ENCODE measurements around the gene ITFG2.
"Not testable (repeated sequence)": the region's sequence is repeated elsewhere in the genome, so short reads cannot be mapped to it uniquely, and the experiment has no call there.

The ITFG2 gene

DNA sequence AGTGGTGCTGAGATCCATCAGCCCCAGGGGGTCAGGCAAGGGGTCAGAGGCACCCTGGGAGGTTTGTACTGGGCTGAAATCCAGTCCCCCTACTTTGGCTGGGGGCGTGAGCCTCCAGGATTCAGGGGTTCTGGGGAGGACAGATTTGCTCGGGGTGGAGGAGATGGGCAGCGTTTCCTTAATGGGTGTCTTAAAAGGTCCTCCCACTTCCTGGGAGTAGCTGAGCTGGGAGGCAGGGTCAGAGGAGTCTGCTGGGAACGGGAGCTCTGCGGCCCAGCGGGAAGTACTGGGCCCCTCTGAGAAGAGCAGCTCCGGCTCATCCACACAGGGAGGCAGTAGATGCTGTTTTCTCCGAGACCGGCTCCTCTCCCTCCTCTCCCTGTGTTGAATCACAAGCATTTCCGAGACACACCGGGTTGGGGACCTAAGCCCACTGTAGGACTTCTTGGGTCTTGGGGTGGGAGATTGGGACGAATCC is 46.5 kb downstream of the ITFG2 start:
- DNase-seq (no peak), ATAC-seq (ENCODE audit: insufficient read depth, low read depth) (no peak)
- Histone ChIP-seq H4K20me1 (ENCODE audit: insufficient read depth, low read length) (peaks cover 12% of the 10 kb centered on the region; the same call in 1 of the 2 replicates), H3K79me2 (ENCODE audit: insufficient read depth, low read length) (no peaks in the 10 kb centered on the region), H3K4me2 (ENCODE audit: insufficient read depth, low read length) (no peak overlapping the region), H3K36me3 (ENCODE audit: insufficient read depth, low read length) (peaks cover 57% of the 10 kb centered on the region), H3K9ac (ENCODE audit: low read depth, low read length) (no peak overlapping the region), H2AFZ (ENCODE audit: low read depth, low read length) (no peak overlapping the region), H3K27me3 (ENCODE audit: insufficient read depth, low read length, poor library complexity) (no peaks in the 10 kb centered on the region), H3K4me3 (ENCODE audit: low read depth in 1 of 2, low read length in 2 of 2) (no peak overlapping the region), H3K9me3 (ENCODE audit: insufficient read depth, low read length, severe bottlenecking) (no peaks in the 10 kb centered on the region), H3K4me1 (ENCODE audit: insufficient read depth, low read length) (no peaks in the 10 kb centered on the region), H3K27ac (ENCODE audit: low read length) (no peak overlapping the region)
- TF ChIP-seq CTCF (IDR thresholded peaks at IDR 0.05; ENCODE audit: borderline replicate concordance, extremely low read depth, low read length, poor library complexity, severe bottlenecking): no peak
- no peak for TF ChIP-seq EZH2 (IDR thresholded peaks at IDR 0.05; ENCODE audit: borderline replicate concordance, low read depth, low read length, severe bottlenecking)

DNA sequence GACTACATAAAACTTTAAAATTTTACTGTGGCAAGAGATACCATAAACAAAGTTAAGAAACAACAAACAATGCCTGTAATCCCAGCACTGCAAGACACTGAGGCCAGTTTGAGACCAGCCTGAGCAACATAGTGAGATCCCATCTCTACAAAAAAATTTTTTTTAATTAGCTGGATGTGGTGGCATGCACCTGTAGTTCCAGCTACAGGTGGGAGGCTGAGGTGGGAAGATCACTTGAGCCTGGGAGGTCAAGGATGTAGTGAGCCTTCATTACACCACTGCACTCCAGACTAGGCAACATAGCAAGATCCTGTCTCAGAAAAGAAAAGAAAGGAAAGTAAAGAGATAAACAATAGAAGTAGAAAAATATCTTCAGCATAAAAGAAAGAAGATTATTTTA is 47.7 kb downstream of the ITFG2 start:
- TF ChIP-seq EZH2 (IDR thresholded peaks at IDR 0.05; ENCODE audit: borderline replicate concordance, low read depth, low read length, severe bottlenecking): no peak
- no peak for TF ChIP-seq CTCF (IDR thresholded peaks at IDR 0.05; ENCODE audit: borderline replicate concordance, extremely low read depth, low read length, poor library complexity, severe bottlenecking)
- peaks cover 68% of the 10 kb centered on the region for H3K36me3 ChIP-seq (ENCODE audit: insufficient read depth, low read length)
- H3K4me3 ChIP-seq (ENCODE audit: low read depth in 1 of 2, low read length in 2 of 2): no peak overlapping the region
- no peak for DNase-seq
- no peak for ATAC-seq (ENCODE audit: insufficient read depth, low read depth)
- no peak overlapping the region for H3K27ac ChIP-seq (ENCODE audit: low read length)
- no peak overlapping the region for H3K4me2 ChIP-seq (ENCODE audit: insufficient read depth, low read length)
- peaks cover 21% of the 10 kb centered on the region for H4K20me1 ChIP-seq (ENCODE audit: insufficient read depth, low read length)
- H3K4me1 ChIP-seq (ENCODE audit: insufficient read depth, low read length): no peaks in the 10 kb centered on the region
- H3K27me3 ChIP-seq (ENCODE audit: insufficient read depth, low read length, poor library complexity): no peaks in the 10 kb centered on the region
- H2AFZ ChIP-seq (ENCODE audit: low read depth, low read length): no peak overlapping the region
- no peaks in the 10 kb centered on the region for H3K9me3 ChIP-seq (ENCODE audit: insufficient read depth, low read length, severe bottlenecking)
- H3K79me2 ChIP-seq (ENCODE audit: insufficient read depth, low read length): no peaks in the 10 kb centered on the region
- H3K9ac ChIP-seq (ENCODE audit: low read depth, low read length): no peak overlapping the region

- ATAC-seq (ENCODE audit: insufficient read depth, low read depth) (0 out of 3 replicates have a peak, but pooled peaks have one; percentile 9), DNase-seq (no peak)
- Histone ChIP-seq H3K9me3 (ENCODE audit: insufficient read depth, low read length, severe bottlenecking) (no peaks in the 10 kb centered on the region), H3K4me3 (ENCODE audit: low read depth in 1 of 2, low read length in 2 of 2) (no peak overlapping the region), H3K79me2 (ENCODE audit: insufficient read depth, low read length) (no peaks in the 10 kb centered on the region; the same call in 1 of the 2 replicates), H3K9ac (ENCODE audit: low read depth, low read length) (no peak overlapping the region), H3K27me3 (ENCODE audit: insufficient read depth, low read length, poor library complexity) (no peaks in the 10 kb centered on the region), H3K4me1 (ENCODE audit: insufficient read depth, low read length) (no peaks in the 10 kb centered on the region), H4K20me1 (ENCODE audit: insufficient read depth, low read length) (peaks cover 22% of the 10 kb centered on the region), H3K27ac (ENCODE audit: low read length) (no peak overlapping the region), H3K36me3 (ENCODE audit: insufficient read depth, low read length) (peaks cover 87% of the 10 kb centered on the region), H3K4me2 (ENCODE audit: insufficient read depth, low read length) (no peak overlapping the region), H2AFZ (ENCODE audit: low read depth, low read length) (no peak overlapping the region)
- TF ChIP-seq EZH2 (IDR thresholded peaks at IDR 0.05; ENCODE audit: borderline replicate concordance, low read depth, low read length, severe bottlenecking) (no peak), CTCF (IDR thresholded peaks at IDR 0.05; ENCODE audit: borderline replicate concordance, extremely low read depth, low read length, poor library complexity, severe bottlenecking) (no peak)
Observed at GRCh38 chr12:2862876-2863275, 50.4 kb downstream of the ITFG2 start.

- Histone ChIP-seq H4K20me1 (ENCODE audit: insufficient read depth, low read length) (peaks cover 22% of the 10 kb centered on the region), H3K36me3 (ENCODE audit: insufficient read depth, low read length) (peaks cover 89% of the 10 kb centered on the region)
- not testable (repeated sequence) for H3K4me3 ChIP-seq (ENCODE audit: low read depth in 1 of 2, low read length in 2 of 2); H3K9ac ChIP-seq (ENCODE audit: low read depth, low read length); H3K27ac ChIP-seq (ENCODE audit: low read length); H3K79me2 ChIP-seq (ENCODE audit: insufficient read depth, low read length); H3K4me1 ChIP-seq (ENCODE audit: insufficient read depth, low read length); H3K9me3 ChIP-seq (ENCODE audit: insufficient read depth, low read length, severe bottlenecking); ATAC-seq (ENCODE audit: insufficient read depth, low read depth); H3K4me2 ChIP-seq (ENCODE audit: insufficient read depth, low read length); H3K27me3 ChIP-seq (ENCODE audit: insufficient read depth, low read length, poor library complexity); DNase-seq; H2AFZ ChIP-seq (ENCODE audit: low read depth, low read length)
Observed at GRCh38 chr12:2863402-2863801, 50.9 kb downstream of the ITFG2 start.

Measured in DND-41 (cell line).